Lung (tissue), 12 donors: ENCODE data around the gene CFAP221. TPM values are rescaled to one million over a fixed set of nuclear protein-coding genes. Genes with fewer than 3 reads are reported as not detected.

ENCODE experiments used
- ATAC-seq: fragments of 200-7000 bp; cut with Tn5 transposase; one replicate; pipeline ENCODE4 v1.9.1; 2020; ENCODE audit warnings: moderate number of reproducible peaks; ENCODE audit not compliant: insufficient read depth, low FRiP score
- DNase-seq, 3 donors: peaks; one replicate each; pipeline ENCODE4 v3.0.0-alpha.2; 2013 to 2017
- H3K27ac ChIP-seq, 2 donors: one replicate each; pipeline ENCODE4 v1.5.1; 2013; ENCODE audit warnings: mild to moderate bottlenecking in 2 of 2, moderate library complexity in 2 of 2, control low read depth in 1 of 2, inconsistent platforms in 1 of 2, low read depth in 1 of 2, low read length in 1 of 2
- H3K27me3 ChIP-seq, 3 donors: one replicate each; pipeline ENCODE4 v1.5.1; 2013; ENCODE audit warnings: low read length in 2 of 3; ENCODE audit not compliant: control insufficient read depth in 3 of 3, insufficient read depth in 3 of 3
- H3K36me3 ChIP-seq, 4 donors: one replicate each; pipeline ENCODE4 v1.5.1; 2013; ENCODE audit warnings: low read length in 4 of 4, mild to moderate bottlenecking in 1 of 4, moderate library complexity in 1 of 4; ENCODE audit not compliant: control insufficient read depth in 4 of 4, insufficient read depth in 4 of 4
- H3K4me1 ChIP-seq, 5 donors: one replicate each; pipeline ENCODE4 v1.5.1; 2013; ENCODE audit warnings: low read length in 5 of 5, mild to moderate bottlenecking in 2 of 5, moderate library complexity in 1 of 5; ENCODE audit not compliant: control insufficient read depth in 5 of 5, insufficient read depth in 5 of 5
- H3K4me3 ChIP-seq: one replicate; pipeline ENCODE4 v1.5.1; 2013; ENCODE audit warnings: mild to moderate bottlenecking, control low read depth, moderate library complexity
- H3K9ac ChIP-seq, 2 donors: one replicate each; pipeline ENCODE4 v1.5.1; 2013; ENCODE audit warnings: low read length in 2 of 2, control low read depth in 1 of 2; ENCODE audit not compliant: insufficient read depth in 1 of 2
- H3K9me3 ChIP-seq, 4 donors: one replicate each; pipeline ENCODE4 v1.5.1; 2013; ENCODE audit warnings: low read length in 3 of 4, mild to moderate bottlenecking in 1 of 4, moderate library complexity in 1 of 4; ENCODE audit not compliant: control insufficient read depth in 4 of 4, insufficient read depth in 3 of 4
- CTCF ChIP-seq: IDR thresholded peaks from 2 replicates; pipeline ENCODE4 v1.5.1; 2012; ENCODE audit warnings: mild to moderate bottlenecking; ENCODE audit errors: control extremely low read depth, extremely low read depth
- WGBS, 2 donors: extraction: QIAGEN DNeasy Blood & Tissue Kit; methylation state at CpG; one replicate each; pipeline ENCODE4 v1.1.7; 2013; 5-methylcytosine and 5-hydroxymethylcytosine counted together
- polyA plus RNA-seq, 2 donors: library from polyadenylated mRNA; stranded (reverse); fragments of 200-250 nt; gene quantifications; one replicate each; pipeline ENCODE4 v1.2.1, GENCODE V29; 2013
- total RNA-seq, 2 donors: library from RNA; depleted of rRNA in 1 of 2; stranded (reverse); fragments of >200 nt in 1 of 2; gene quantifications; one replicate each; pipeline ENCODE4 v1.2.1, GENCODE V29; 2014 to 2021
- donor health status: control.
- donor health status: control.
- donor health status: Bipolar disorder and iron deficiency.
- donor health status: healthy.
- donor health status: DM: yes; HTN: yes; CAD: no.

Gene CFAP221
- total and polyA plus RNA-seq, 4 donors, result 8.6 to 63.5 (median 29.3) TPM

- ATAC-seq, result no peak
- no peak overlapping the region for H3K4me3 ChIP-seq
- no peaks in the 10 kb centered on the region for H3K36me3 ChIP-seq
- peaks cover 0 to 6% (median 3%) of the 10 kb centered on the region in 4 donors for H3K9me3 ChIP-seq
- H3K27ac ChIP-seq, result no peak overlapping the region
- no peak for TF ChIP-seq CTCF
- 94 to 97% methylated on average over 4 of the region's 4 CpGs for WGBS, 2 donors
- H3K9ac ChIP-seq, result no peak overlapping the region
- H3K27me3 ChIP-seq, result no peaks in the 10 kb centered on the region
- DNase-seq, result no peak
- peaks cover 0 to 9% (median 4%) of the 10 kb centered on the region in 5 donors for H3K4me1 ChIP-seq
Observed at GRCh38 chr2:119700866-119701265, 156.6 kb downstream of the CFAP221 start.

DNA sequence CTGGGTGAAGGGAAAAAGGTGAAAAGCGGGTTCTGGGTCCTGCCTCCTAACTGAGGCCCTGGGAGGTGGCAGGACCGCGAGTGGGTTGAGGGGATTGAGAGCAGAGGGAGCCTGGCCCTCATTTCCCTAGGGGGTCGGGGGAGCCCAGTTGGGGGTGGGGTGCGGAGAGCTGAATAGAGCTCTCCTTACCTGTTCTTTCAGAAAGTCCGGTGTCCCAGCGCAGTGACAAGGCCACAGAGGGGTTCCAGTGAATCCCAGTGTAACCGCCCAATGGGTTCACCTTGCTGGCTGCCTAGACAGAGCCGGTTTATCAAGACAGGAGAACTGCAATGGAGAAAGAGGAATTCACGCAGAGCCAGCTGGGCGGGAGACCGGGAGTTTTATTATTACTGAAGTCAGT lies 157.1 kb downstream of the CFAP221 start:
- Histone ChIP-seq H3K27ac (no peak overlapping the region), H3K4me1 (peaks cover 0 to 9% (median 4%) of the 10 kb centered on the region in 5 donors), H3K27me3 (no peaks in the 10 kb centered on the region), H3K9ac (no peak overlapping the region), H3K36me3 (no peaks in the 10 kb centered on the region), H3K9me3 (peaks cover 0 to 6% (median 3%) of the 10 kb centered on the region in 4 donors), H3K4me3 (no peak overlapping the region)
- no peak for TF ChIP-seq CTCF
- no peak for ATAC-seq
- WGBS, 2 donors, result 81 to 82% methylated on average over 12 of the region's 12 CpGs
- DNase-seq, result no peak

- WGBS, 2 donors, result 87 to 91% methylated on average over 2 of the region's 2 CpGs
- DNase-seq, result peak in 2 of 3 donors; percentile 36 to 38
Observed at GRCh38 chr2:119702203-119702917, 158.1 kb downstream of the CFAP221 start.

More at GRCh38 chr2:119702203-119702917, 158.1 kb downstream of the CFAP221 start:
- Histone ChIP-seq H3K4me1 (peaks cover 0 to 9% (median 4%) of the 10 kb centered on the region in 5 donors), H3K9me3 (peaks cover 0 to 6% (median 3%) of the 10 kb centered on the region in 4 donors), H3K27me3 (no peaks in the 10 kb centered on the region), H3K36me3 (no peaks in the 10 kb centered on the region), H3K4me3 (no peak overlapping the region), H3K9ac (no peak overlapping the region), H3K27ac (no peak overlapping the region)
- ATAC-seq, result no peak
- no peak for TF ChIP-seq CTCF
